ENCODE data around the gene KLF15.

KLF15 gene

DNA sequence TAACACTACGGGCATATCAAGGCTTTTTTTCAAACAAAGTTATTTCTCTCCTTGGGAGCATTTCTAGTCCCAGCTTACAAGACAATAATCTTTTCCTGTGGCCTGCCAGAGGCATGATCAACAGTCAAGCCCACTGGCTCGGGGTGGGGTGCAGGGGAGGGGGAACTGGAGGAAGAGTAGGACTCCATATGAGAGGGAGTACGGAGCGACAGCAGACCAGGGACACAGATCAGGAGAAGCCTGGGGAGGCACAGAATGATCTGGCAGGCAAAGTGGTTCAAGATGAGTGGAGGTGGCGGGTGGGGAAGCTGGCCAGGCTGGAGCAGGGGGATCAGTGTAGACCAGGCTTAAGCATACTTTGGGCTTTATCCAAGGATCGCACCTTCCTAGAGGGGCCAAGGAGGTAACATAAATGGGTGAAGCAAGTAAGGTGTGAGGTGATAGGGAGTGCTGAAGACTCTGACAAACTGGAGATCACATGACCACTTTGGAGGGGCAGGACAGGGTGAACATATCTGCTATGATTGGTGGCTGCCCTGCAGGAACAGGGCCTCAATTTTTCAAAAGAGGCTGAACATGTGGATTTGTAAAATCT is 37.4 kb downstream of the KLF15 start:
- TF ChIP-seq ZNF274 (IDR thresholded peaks at IDR 0.05; ENCODE audit: low read depth, low read length), result no peak
- H3K4me3 ChIP-seq (ENCODE audit: low read length), result no peak overlapping the region

DNA sequence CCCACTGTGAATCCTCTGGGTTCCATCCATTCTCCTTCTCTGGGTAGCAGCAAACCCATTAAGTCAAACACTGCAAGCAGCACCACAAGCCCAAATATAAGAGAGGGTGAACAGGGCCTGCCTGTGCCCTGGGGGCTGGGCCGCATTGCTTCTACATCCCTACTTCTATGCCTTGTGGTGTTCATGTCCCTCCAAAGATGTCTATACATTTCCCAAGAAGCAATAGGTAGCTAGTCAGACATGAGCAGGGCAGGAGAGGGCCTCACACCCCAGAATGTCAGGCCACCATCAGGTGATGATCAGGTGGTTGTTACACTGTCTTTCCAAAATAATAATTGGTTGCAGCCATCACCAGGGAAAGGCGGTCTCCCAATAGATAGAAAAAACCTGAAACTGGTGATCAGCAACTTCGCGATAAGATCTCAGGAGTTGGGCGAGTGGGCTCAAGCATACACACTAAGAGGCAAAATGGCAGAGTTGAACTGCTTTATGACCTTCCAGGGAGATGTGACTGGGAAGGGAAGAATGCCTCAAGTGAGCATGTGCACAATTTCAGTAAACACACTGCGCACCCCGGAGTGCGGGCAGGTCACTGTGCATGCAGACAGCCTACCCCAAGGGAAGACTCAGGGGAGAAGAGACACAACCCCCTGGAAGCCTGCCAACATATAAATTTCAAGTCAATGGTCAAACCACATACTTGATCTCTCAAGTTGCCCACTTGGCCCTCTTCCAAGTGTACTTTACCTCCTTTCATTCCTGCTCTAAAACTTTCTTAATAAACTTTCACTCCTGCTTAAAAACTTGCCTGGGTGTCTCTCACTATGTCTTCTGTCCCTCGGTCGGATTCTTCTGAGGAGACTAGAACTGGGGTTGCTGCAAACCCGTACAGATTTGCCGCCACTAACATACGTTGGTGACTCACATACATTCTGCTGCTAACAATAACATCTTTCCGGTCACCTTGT is 39.9 kb downstream of the KLF15 start:
- TF ChIP-seq ZNF274 (IDR thresholded peaks at IDR 0.05; ENCODE audit: low read depth, low read length), result no peak
- no peak overlapping the region for H3K4me3 ChIP-seq (ENCODE audit: low read length)

GRCh38 chr3:126316501-126316939 is 40.7 kb downstream of the KLF15 start:
- H3K4me3 ChIP-seq (ENCODE audit: low read length), result no peak overlapping the region
- no peak for TF ChIP-seq ZNF274 (IDR thresholded peaks at IDR 0.05; ENCODE audit: low read depth, low read length)

DNA sequence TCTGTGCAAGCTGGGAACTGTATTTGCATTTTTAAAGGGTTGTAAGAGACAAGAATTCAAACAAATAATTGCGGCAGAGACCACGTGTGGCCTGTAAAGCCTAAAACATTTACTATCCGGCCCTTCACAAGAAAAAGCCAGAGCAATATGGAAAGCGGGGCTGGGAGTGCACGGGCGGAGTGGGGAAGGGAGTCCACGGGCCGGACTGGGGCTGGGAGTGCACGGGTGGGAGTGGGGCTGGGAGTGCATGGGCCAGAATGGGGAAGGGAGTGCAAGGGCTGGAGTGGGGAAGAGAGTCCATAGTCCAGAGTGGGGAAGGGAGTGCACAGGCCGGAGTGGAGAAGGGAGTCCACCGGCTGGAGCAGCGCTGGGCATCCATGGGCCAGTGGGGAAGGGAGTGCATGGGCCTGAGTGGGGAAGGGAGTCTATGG is 41.2 kb downstream of the KLF15 start:
- no peak for TF ChIP-seq ZNF274 (IDR thresholded peaks at IDR 0.05; ENCODE audit: low read depth, low read length)
- H3K4me3 ChIP-seq (ENCODE audit: low read length), result no peak overlapping the region

DNA sequence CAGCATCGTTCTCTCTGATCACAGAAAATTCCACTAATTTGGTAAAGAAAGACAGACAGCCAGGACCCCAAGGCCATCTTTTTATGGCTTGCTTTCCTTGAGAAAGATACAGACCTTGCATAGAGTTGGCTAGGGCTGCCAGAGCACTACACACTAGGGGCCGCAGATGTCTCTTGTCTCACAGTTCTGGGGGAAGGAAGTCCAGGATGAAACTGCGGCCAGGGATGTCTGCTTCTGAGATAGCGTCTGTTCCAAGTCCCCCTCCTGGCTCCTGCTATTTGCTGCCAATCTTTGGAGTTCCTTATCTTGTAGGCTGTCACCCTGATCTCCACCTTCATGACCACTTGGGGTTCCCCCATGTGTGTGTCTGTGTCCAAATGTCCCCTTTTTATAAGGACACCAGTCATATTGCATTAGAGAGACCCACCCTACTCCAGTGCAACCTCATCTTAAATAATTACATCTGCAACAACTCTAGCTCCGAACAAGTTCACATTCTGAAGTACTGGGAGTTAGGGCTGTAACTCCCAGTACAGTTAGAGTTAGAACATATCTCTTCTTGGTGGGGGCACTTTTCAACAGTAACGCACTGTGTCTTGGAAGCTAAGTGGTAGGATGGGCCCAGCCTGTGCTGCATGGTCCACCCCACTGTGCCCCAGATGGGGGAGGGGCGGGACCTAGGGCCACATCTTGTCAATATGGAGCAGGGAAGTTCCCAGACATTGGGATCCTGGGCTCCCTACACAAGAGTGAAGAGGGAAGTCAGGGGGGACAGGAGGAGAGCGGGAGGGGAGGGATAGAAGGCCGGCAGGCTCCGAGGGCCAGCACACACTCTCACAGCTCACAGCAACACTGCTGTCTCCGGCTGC is 42.2 kb downstream of the KLF15 start:
- H3K4me3 ChIP-seq (ENCODE audit: low read length), result no peak overlapping the region
- TF ChIP-seq ZNF274 (IDR thresholded peaks at IDR 0.05; ENCODE audit: low read depth, low read length), result no peak

GRCh38 chr3:126314305-126314789 is 42.9 kb downstream of the KLF15 start:
- no peak for TF ChIP-seq ZNF274 (IDR thresholded peaks at IDR 0.05; ENCODE audit: low read depth, low read length)
- no peak overlapping the region for H3K4me3 ChIP-seq (ENCODE audit: low read length)

DNA sequence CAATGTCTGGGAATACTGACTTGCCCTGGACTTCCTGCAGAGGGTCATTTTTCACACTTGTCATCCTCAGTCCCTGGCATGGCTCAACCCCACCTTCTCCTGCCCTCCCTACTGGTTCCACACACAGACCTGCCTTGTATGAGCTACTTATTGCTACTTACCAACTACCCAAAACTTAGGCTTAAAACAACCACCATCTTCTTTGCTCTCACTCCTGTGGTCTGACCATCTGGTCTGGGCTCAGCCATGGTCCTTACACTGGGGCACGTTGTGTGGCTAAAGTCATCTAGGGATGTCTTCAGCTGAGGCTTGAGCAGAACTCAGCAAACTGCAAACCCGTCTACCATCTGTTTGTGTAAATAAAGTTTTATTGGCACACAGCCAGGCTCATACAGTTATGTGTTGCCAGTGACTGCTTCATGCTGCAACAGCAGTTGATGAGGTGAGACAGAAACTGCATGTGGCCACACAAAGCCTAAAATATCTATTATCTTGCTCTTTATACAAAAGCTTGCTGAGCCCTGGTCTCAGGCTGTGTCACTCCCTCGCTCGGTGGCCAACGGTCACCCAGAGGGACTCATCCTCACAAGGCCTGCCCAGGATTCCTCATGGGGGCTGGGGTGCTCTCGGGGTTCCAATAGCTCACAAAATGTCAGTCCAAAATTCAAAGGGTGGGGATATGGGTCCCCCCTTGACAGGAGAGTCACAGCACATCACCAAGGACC is 43.5 kb downstream of the KLF15 start:
- no peak for TF ChIP-seq ZNF274 (IDR thresholded peaks at IDR 0.05; ENCODE audit: low read depth, low read length)
- H3K4me3 ChIP-seq (ENCODE audit: low read length), result no peak overlapping the region

GRCh38 chr3:126313166-126313565 is 44.0 kb downstream of the KLF15 start:
- TF ChIP-seq ZNF274 (IDR thresholded peaks at IDR 0.05; ENCODE audit: low read depth, low read length), result no peak
- no peak overlapping the region for H3K4me3 ChIP-seq (ENCODE audit: low read length)

DNA sequence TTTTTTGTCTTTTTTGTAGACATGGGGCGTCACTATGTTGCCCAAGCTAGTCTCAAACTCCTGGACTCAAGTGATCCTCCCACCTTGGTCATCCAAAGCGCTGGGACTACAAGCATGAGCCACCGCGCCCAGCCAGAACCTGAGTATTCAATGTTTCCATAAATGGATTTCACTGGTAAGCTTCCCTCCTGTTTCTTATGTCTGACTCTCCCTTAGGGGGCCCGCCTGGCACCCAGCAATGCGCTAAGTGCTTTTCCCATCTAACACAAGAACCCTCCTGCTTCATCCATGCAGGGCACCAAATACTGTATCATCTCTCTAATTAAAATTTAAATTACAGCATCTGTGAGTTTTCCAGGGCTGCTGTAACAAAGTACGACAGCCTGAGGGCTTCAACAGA is 44.9 kb downstream of the KLF15 start:
- no peak overlapping the region for H3K4me3 ChIP-seq (ENCODE audit: low read length)
- TF ChIP-seq ZNF274 (IDR thresholded peaks at IDR 0.05; ENCODE audit: low read depth, low read length), result no peak

DNA sequence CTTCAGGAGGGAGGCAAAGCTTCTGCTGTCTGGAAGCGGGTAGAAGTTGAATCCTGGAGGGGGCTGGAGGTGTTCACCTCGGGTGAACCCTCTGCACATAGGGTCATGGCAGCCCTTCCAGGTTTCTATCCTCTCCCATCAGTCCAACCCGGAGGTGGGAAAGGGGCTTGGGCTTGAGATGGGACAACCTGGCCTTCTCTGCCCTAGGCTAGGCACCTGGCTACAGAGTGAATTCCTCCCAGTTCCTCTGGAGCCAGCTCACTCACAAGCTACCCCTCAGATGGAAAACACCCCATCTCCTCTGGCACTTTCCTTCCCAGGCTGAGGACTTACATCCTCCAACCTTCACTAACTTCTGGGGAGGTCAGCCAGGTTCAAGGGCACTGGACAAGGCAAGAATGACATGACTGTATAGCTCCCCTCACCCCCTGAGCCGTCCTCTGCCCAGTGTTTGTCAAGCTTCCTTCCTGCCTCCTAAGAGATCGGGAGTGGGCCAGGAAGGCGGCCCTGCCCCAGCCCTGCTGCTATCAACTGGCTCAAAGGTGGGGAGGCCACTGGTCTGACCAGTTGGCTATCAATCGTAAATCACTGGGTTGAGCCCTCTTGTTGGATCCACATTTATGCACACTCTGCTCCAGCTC is 45.8 kb downstream of the KLF15 start:
- no peak for TF ChIP-seq ZNF274 (IDR thresholded peaks at IDR 0.05; ENCODE audit: low read depth, low read length)
- no peak overlapping the region for H3K4me3 ChIP-seq (ENCODE audit: low read length)

DNA sequence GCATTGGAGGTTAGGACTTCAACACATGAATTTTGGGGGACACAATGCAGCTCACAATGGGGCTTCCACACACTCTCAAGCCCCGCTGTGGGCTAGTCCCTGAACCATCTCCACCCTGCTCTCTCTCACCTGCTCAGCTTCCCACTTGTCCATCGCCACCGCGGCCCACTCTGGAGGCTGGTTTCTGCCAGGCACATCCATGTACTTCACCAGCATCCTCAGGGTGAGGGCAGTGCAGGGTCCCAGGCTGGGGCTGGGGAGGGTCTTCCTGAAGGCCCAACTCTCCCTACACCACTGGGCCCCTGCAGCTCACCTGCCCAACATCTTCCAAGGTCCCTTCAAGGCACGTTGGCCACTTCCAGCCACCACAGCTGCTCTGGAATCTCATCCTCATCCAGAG is 46.4 kb downstream of the KLF15 start:
- TF ChIP-seq ZNF274 (IDR thresholded peaks at IDR 0.05; ENCODE audit: low read depth, low read length), result no peak
- no peak overlapping the region for H3K4me3 ChIP-seq (ENCODE audit: low read length)

DNA sequence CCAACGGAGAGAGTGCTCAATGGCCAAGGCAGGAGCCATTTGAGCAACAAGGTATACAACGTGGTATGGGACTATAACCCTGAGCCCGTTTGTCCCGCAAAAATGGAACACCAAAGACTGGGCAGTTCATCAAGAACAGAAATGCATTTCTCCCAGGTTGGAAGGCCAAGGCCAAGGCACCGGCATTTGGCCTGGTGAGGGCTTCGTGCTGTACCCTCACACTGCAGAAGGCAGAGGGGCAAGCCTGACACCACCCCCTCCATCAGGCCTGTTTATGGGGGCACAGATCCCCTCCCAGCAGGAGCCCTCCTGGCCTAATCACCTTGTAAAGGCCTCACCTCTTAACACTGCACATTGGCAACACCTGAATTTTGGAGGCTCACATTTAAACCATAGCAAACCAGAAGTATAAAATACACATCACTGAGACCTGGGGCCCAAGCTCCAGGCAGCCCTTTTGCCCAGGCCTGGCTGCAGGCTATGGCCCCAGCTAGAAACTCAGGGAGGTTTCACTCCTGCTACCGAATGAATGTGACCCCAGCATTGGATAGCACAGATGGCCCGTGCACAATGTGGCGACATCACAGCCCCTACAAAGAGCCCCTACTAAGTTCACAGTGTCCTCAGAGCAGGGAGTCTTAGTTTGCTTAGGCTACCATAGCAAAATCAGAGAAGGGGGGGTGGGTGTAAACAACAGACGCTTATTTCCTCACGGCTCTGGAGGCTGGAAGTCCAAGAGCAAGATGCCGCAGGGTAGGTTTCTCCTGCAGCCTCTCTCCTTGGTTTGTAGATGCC is 47.1 kb downstream of the KLF15 start:
- TF ChIP-seq ZNF274 (IDR thresholded peaks at IDR 0.05; ENCODE audit: low read depth, low read length), result no peak
- no peak overlapping the region for H3K4me3 ChIP-seq (ENCODE audit: low read length)
